ENCODE measurements around the gene ZNF711. TPM values are rescaled to one million over a fixed set of nuclear protein-coding genes. Genes with fewer than 3 reads are reported as not detected.
A peak's percentile ranks its signal among the peaks of the same experiment; 100 is the strongest.

ZNF711 gene
- total RNA-seq (1 to 10 TPM; 5.3 to 8.8 (median 6.2) TPM), polyA plus RNA-seq (1 to 10 TPM; 6.1 to 7.8 TPM)
- long read RNA-seq, donor 1, partial matches to known transcripts = 1 of 1 reads
- long read RNA-seq, donor 1, other reads (novel, unspliced or antisense) = 0 of 1 reads
- long read RNA-seq, donor 2, full-length matches to known transcripts = 1 of 7 reads
- long read RNA-seq, donor 2, partial matches to known transcripts = 6 of 7 reads
- long read RNA-seq, donor 2, other reads (novel, unspliced or antisense) = 0 of 7 reads
- long read RNA-seq, donor 3, transcript ZNF711-201 (10 exons, 2,887 nt) = major isoform, 5 of 13 reads
- long read RNA-seq, donor 3, partial matches to known transcripts = 1 of 13 reads
- long read RNA-seq, donor 3, other reads (novel, unspliced or antisense) = 7 of 13 reads

- H3K9me3 ChIP-seq = no peaks in the 10 kb centered on the region
- intact Hi-C loops (cut with DNase I) = no loop called here
- 29 to 36% (median 34%) methylated on average over 65 of the region's 65 CpGs for WGBS, 3 donors
- peak within 1 kb of the TSS; percentile 53 for H3K4me3 ChIP-seq
- no peaks in the 10 kb centered on the region for H3K36me3 ChIP-seq
- H3K27ac ChIP-seq = peak within 1 kb of the TSS in 1 of 2 donors; percentile 29
- H3K4me1 ChIP-seq (ENCODE audit: insufficient read depth) = no peaks in the 10 kb centered on the region
- DNase-seq = peak; percentile 51 to 71 (median 64)
- TF ChIP-seq POLR2A (IDR thresholded peaks at IDR 0.05) = no peak
- no peak for TF ChIP-seq CTCF (IDR thresholded peaks at IDR 0.05)
- TF ChIP-seq EP300 (IDR thresholded peaks at IDR 0.05) = no peak
- H3K27me3 ChIP-seq = no peaks in the 10 kb centered on the region
Observed at GRCh38 chrX:85243761-85244449, at the start of gene ZNF711, which contains the start of gene SATL1. TSS of gene ZNF711 (plus strand) at chrX:85243991. CDS start at chrX:85247573, 3,582 bp downstream. TSS of gene SATL1 (minus strand) at chrX:85243779. CDS start at chrX:85108968, 134,811 bp downstream.

DNA sequence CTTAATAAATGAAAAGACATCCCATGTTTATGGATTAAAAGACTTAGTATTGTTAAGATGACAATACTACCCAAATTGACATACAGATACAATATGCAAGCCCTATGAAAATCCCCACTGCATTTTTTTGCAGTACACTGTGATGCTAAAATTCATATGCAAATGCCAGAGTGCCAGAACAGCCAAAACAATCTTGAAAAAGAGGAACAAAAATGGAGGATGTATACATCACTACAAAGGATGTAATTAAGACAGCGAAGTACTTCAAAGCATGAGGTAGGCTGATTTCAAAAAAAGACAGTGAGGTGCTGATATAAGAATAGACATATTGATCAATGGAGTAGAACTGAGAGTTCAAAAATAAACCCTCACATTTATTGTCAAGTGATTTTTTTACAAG is 47.5 kb upstream of the ZNF711 start:
- no peak overlapping the region for H3K4me3 ChIP-seq
- WGBS, 3 donors = 58 to 76% (median 60%) methylated on average over 1 of the region's 1 CpG
- H3K27me3 ChIP-seq = no peaks in the 10 kb centered on the region
- no peak for TF ChIP-seq CTCF (IDR thresholded peaks at IDR 0.05)
- TF ChIP-seq EP300 (IDR thresholded peaks at IDR 0.05) = no peak
- TF ChIP-seq POLR2A (IDR thresholded peaks at IDR 0.05) = no peak
- no peaks in the 10 kb centered on the region for H3K4me1 ChIP-seq (ENCODE audit: insufficient read depth)
- no peaks in the 10 kb centered on the region for H3K9me3 ChIP-seq
- intact Hi-C loops (cut with DNase I) = no loop called here
- DNase-seq = no peak
- no peaks in the 10 kb centered on the region for H3K36me3 ChIP-seq
- no peak overlapping the region for H3K27ac ChIP-seq

- WGBS, 3 donors = 82 to 89% (median 83%) methylated on average over 8 of the region's 8 CpGs
- no peaks in the 10 kb centered on the region for H3K27me3 ChIP-seq
Observed at GRCh38 chrX:85203461-85203970, 40.3 kb upstream of the ZNF711 start.

More at GRCh38 chrX:85203461-85203970, 40.3 kb upstream of the ZNF711 start:
- no peak for TF ChIP-seq EP300 (IDR thresholded peaks at IDR 0.05)
- TF ChIP-seq CTCF (IDR thresholded peaks at IDR 0.05) = no peak
- no peak for TF ChIP-seq POLR2A (IDR thresholded peaks at IDR 0.05)
- no peaks in the 10 kb centered on the region for H3K36me3 ChIP-seq
- H3K4me1 ChIP-seq (ENCODE audit: insufficient read depth) = no peaks in the 10 kb centered on the region
- no peak overlapping the region for H3K4me3 ChIP-seq
- H3K9me3 ChIP-seq = no peaks in the 10 kb centered on the region
- H3K27ac ChIP-seq = no peak overlapping the region
- intact Hi-C loops (cut with DNase I) = no loop called here
- DNase-seq = no peak

Data from ovary (tissue), 10 donors.